Embryonic facial prominence (tissue), 1 donor: ENCODE measurements around the gene TNS3.

Experiments
- DNase-seq: peaks from one replicate; pipeline ENCODE4 v3.0.0-alpha.2; 2016; ENCODE audit errors: extremely low spot score

The TNS3 gene

GRCh38 chr7:47485640-47486435, 96.1 kb downstream of the TNS3 start:
- DNase-seq, result no peak

GRCh38 chr7:47484923-47485639, 96.8 kb downstream of the TNS3 start:
- DNase-seq, result no peak

- no peak for DNase-seq
Measured at GRCh38 chr7:47484457-47484856, 97.5 kb downstream of the TNS3 start.

- no peak for DNase-seq
Measured at GRCh38 chr7:47483604-47484273, 98.2 kb downstream of the TNS3 start.

- DNase-seq, result no peak
Measured at GRCh38 chr7:47482013-47482875, 99.7 kb downstream of the TNS3 start.

- DNase-seq, result no peak
Measured at GRCh38 chr7:47481541-47482012, 100.3 kb downstream of the TNS3 start.

- DNase-seq, result no peak
Measured at GRCh38 chr7:47480576-47481538, 101.1 kb downstream of the TNS3 start.

GRCh38 chr7:47479821-47480575, 101.9 kb downstream of the TNS3 start:
- DNase-seq, result no peak

- DNase-seq, result no peak
Measured at GRCh38 chr7:47478926-47479711, 102.8 kb downstream of the TNS3 start.

- no peak for DNase-seq
Measured at GRCh38 chr7:47478017-47478344, 103.9 kb downstream of the TNS3 start.

GRCh38 chr7:47477191-47478016, 104.5 kb downstream of the TNS3 start:
- DNase-seq, result no peak

GRCh38 chr7:47475880-47476227, 106.1 kb downstream of the TNS3 start:
- DNase-seq, result no peak

- DNase-seq, result no peak
Measured at GRCh38 chr7:47474937-47475879, 106.7 kb downstream of the TNS3 start.

- no peak for DNase-seq
Measured at GRCh38 chr7:47474211-47474936, 107.5 kb downstream of the TNS3 start.

- no peak for DNase-seq
Measured at GRCh38 chr7:47473499-47474210, 108.3 kb downstream of the TNS3 start.
